Measurements from ENCODE around the gene RHOT2.

RHOT2 gene

GRCh38 chr16:693364-693763 lies 25.4 kb downstream of the RHOT2 start:
- intact Hi-C loops (cut with DNase I), result no loop called here
- DNase-seq, result no peak

GRCh38 chr16:693766-694165 lies 25.8 kb downstream of the RHOT2 start:
- intact Hi-C loops (cut with DNase I), result no loop called here
- DNase-seq, result no peak

GRCh38 chr16:694187-694862 lies 26.4 kb downstream of the RHOT2 start:
- peak in 1 of 10 donors; percentile 70 for DNase-seq
- intact Hi-C loops (cut with DNase I), result no loop called here

GRCh38 chr16:694863-695354 lies 27.0 kb downstream of the RHOT2 start:
- peak in 1 of 10 donors; percentile 69 for DNase-seq
- intact Hi-C loops (cut with DNase I), result no loop called here

GRCh38 chr16:695355-696089 lies 27.6 kb downstream of the RHOT2 start:
- DNase-seq, result peak in 8 of 10 donors; percentile 63 to 96 (median 76)
- intact Hi-C loops (cut with DNase I), result no loop called here

GRCh38 chr16:698911-699671 lies 31.2 kb downstream of the RHOT2 start:
- intact Hi-C loops (cut with DNase I), result no loop called here
- no peak for DNase-seq

GRCh38 chr16:700684-701584 lies 33.0 kb downstream of the RHOT2 start:
- no peak for DNase-seq
- intact Hi-C loops (cut with DNase I), result no loop called here

- intact Hi-C loops (cut with DNase I), result no loop called here
- DNase-seq, result no peak
Measured at GRCh38 chr16:702341-702740, 34.4 kb downstream of the RHOT2 start.

- DNase-seq, result peak in 4 of 10 donors; percentile 53 to 92 (median 83)
- intact Hi-C loops (cut with DNase I), result no loop called here
Measured at GRCh38 chr16:703406-703805, 35.5 kb downstream of the RHOT2 start.

- intact Hi-C loops (cut with DNase I), result no loop called here
- DNase-seq, result no peak
Measured at GRCh38 chr16:704047-704446, 36.1 kb downstream of the RHOT2 start.

- no peak for DNase-seq
- intact Hi-C loops (cut with DNase I), result no loop called here
Measured at GRCh38 chr16:704552-705380, 36.8 kb downstream of the RHOT2 start.

- intact Hi-C loops (cut with DNase I), result no loop called here
- peak in 8 of 10 donors; percentile 64 to 96 (median 75) for DNase-seq
Measured at GRCh38 chr16:705431-706188, 37.7 kb downstream of the RHOT2 start, which contains the start of gene FBXL16. TSS of gene FBXL16 (minus strand) at chr16:705801. CDS start at chr16:697405, 8,396 bp downstream.

- intact Hi-C loops (cut with DNase I), result no loop called here
- no peak for DNase-seq
Measured at GRCh38 chr16:706189-707061, 38.5 kb downstream of the RHOT2 start.

- DNase-seq, result no peak
- intact Hi-C loops (cut with DNase I), result no loop called here
Measured at GRCh38 chr16:707062-707538, 39.2 kb downstream of the RHOT2 start.

GRCh38 chr16:708019-708418 lies 40.1 kb downstream of the RHOT2 start:
- no peak for DNase-seq
- intact Hi-C loops (cut with DNase I), result no loop called here

- DNase-seq, result no peak
- intact Hi-C loops (cut with DNase I), result no loop called here
Measured at GRCh38 chr16:708959-709358, 41.0 kb downstream of the RHOT2 start.

Measured in posterior cingulate gyrus (tissue), 11 donors.